Kidney (tissue), 14 donors: ENCODE results near the gene ANXA10. TPM values are rescaled to one million over a fixed set of nuclear protein-coding genes. Genes with fewer than 3 reads are reported as not detected.
A peak's percentile ranks its signal among the peaks of the same experiment; 100 is the strongest.

Experiments
- DNase-seq, 5 donors: peaks; one replicate each; pipeline ENCODE4 v3.0.0-alpha.2; 2013 to 2020
- FAIRE-seq: peaks from 2 replicates; lab custom pipeline; 2012; peaks lifted over from hg19 to GRCh38; lab: Jason Lieb, UNC
- H3K27ac ChIP-seq, 2 donors: one replicate each; pipeline ENCODE4 v1.7.0; 2013; ENCODE audit warnings: low read depth in 2 of 2, low read length in 2 of 2, inconsistent platforms in 1 of 2
- H3K27me3 ChIP-seq: one replicate; pipeline ENCODE4 v1.7.1; 2013; ENCODE audit warnings: low read length, inconsistent platforms; ENCODE audit not compliant: control insufficient read depth, insufficient read depth
- H3K36me3 ChIP-seq, 3 donors: one replicate each; pipeline versions ENCODE4 v1.7.0 to v1.7.1; 2013; ENCODE audit warnings: low read length in 3 of 3, control low read depth in 1 of 3, inconsistent platforms in 1 of 3; ENCODE audit not compliant: insufficient read depth in 3 of 3, control insufficient read depth in 2 of 3
- H3K4me1 ChIP-seq, 3 donors: one replicate each; pipeline versions ENCODE4 v1.7.0 to v1.7.1; 2013; ENCODE audit warnings: low read length in 3 of 3, inconsistent platforms in 1 of 3, low read depth in 1 of 3; ENCODE audit not compliant: control insufficient read depth in 2 of 3, insufficient read depth in 2 of 3
- H3K4me3 ChIP-seq, 3 donors: one replicate each; pipeline versions ENCODE4 v1.7.0 to v1.8.1; 2013; ENCODE audit warnings: low read length in 3 of 3, control low read depth in 1 of 3, inconsistent platforms in 1 of 3
- H3K9ac ChIP-seq, 3 donors: one replicate each; pipeline versions ENCODE4 v1.7.0 to v1.7.1; 2013; ENCODE audit warnings: low read length in 3 of 3, control low read depth in 1 of 3, inconsistent platforms in 1 of 3
- H3K9me3 ChIP-seq, 3 donors: one replicate each; pipeline versions ENCODE4 v1.7.0 to v1.7.1; 2013; ENCODE audit warnings: low read length in 3 of 3, control low read depth in 1 of 3, inconsistent platforms in 1 of 3; ENCODE audit not compliant: control insufficient read depth in 2 of 3, insufficient read depth in 1 of 3
- intact Hi-C: fragments of 100-400 bp; cut with DNase I; formaldehyde crosslinking; loops from one replicate; pipeline ENCODE4 v1.11.1; 2022
- polyA plus RNA-seq: library from polyadenylated mRNA; stranded (reverse); fragments of 350-450 nt; fragmentation: Illumina TruSeq; extraction: RNeasy Lipid Tissue Mini Kit (QIAGEN cat#74804); gene quantifications from one replicate; pipeline ENCODE4 v1.2.3, GENCODE V29; 2014; ENCODE audit warnings: low read depth, low replicate concordance; ENCODE audit not compliant: insufficient read depth
- total RNA-seq: library from RNA; stranded (reverse); fragmentation: NEBNext Ultra II Directional; extraction: Animal tissue kit (Norgen Biotek cat#: 25700); gene quantifications from one replicate; pipeline ENCODE4 v1.2.1, GENCODE V29; 2021
- TF ChIP-seq, protein P1 (sequence below): IDR thresholded peaks from 3 replicates; pipeline ENCODE4 v1.5.1; 2012; ENCODE audit warnings: mild to moderate bottlenecking, moderate library complexity, borderline replicate concordance; ENCODE audit not compliant: insufficient read depth; ENCODE audit errors: extremely low read depth
- donor health status: control.
- donor health status: control.
- donor health status: control.
- donor health status: control.
- donor health status: control.
- donor health status: DM: yes; HTN: yes; CAD: no.
- donor health status: Normal renal cell carcinoma (clear cell type).

ANXA10 gene
- total and polyA plus RNA-seq, 2 donors from 2014 or later: not detected

DNA sequence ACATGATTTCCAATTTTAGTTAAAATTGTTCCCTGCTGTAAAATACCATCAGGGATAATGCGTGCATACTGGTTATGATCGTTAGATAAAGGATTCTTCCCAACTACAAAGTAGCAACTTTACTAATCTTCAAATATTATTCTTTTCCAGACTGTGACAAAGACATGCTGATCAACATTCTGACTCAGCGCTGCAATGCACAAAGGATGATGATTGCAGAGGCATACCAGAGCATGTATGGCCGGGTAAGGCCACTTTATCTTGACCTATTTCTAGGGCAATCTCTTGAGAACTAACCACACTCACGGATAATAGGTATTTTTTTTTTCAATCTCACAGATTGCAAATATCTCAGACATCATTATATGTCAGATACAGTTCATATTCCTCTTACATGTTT is 47.0 kb downstream of the ANXA10 start:
- TF ChIP-seq, protein P1, sequence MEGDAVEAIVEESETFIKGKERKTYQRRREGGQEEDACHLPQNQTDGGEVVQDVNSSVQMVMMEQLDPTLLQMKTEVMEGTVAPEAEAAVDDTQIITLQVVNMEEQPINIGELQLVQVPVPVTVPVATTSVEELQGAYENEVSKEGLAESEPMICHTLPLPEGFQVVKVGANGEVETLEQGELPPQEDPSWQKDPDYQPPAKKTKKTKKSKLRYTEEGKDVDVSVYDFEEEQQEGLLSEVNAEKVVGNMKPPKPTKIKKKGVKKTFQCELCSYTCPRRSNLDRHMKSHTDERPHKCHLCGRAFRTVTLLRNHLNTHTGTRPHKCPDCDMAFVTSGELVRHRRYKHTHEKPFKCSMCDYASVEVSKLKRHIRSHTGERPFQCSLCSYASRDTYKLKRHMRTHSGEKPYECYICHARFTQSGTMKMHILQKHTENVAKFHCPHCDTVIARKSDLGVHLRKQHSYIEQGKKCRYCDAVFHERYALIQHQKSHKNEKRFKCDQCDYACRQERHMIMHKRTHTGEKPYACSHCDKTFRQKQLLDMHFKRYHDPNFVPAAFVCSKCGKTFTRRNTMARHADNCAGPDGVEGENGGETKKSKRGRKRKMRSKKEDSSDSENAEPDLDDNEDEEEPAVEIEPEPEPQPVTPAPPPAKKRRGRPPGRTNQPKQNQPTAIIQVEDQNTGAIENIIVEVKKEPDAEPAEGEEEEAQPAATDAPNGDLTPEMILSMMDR: no peak
- no peak for FAIRE-seq
- Histone ChIP-seq H3K9ac (no peak overlapping the region), H3K4me3 (no peak overlapping the region), H3K36me3 (no peaks in the 10 kb centered on the region), H3K9me3 (peaks cover 0 to 7% (median 0%) of the 10 kb centered on the region in 3 donors), H3K27me3 (no peaks in the 10 kb centered on the region), H3K27ac (no peak overlapping the region), H3K4me1 (peaks cover 0 to 6% (median 0%) of the 10 kb centered on the region in 3 donors)
- no peak for DNase-seq
- intact Hi-C loops: no loop called here

DNA sequence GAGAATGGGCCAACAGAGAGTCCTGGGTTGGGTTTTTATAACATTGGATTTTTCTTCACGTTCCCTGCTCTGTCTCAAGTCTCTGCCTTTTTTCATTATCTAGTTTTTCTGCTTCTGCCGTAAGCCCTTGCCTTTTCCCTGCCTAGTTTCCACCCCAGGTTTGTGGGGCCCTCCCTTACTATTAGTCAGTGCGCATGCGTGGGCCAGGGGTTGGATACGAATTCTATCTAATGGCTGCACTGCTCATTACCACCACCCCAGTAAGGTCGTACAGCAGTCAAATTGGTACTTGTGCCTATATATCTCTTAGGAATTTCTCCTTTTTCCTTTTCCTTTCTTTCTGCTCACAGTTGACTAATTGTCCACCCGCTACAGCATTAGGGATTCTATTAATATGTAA is 49.4 kb downstream of the ANXA10 start:
- Histone ChIP-seq H3K27me3 (no peaks in the 10 kb centered on the region), H3K27ac (no peak overlapping the region), H3K4me3 (no peak overlapping the region), H3K9ac (no peak overlapping the region), H3K4me1 (peaks cover 0 to 2% (median 0%) of the 10 kb centered on the region in 3 donors), H3K36me3 (no peaks in the 10 kb centered on the region), H3K9me3 (peaks cover 0 to under 1% (median 0%) of the 10 kb centered on the region in 3 donors)
- intact Hi-C loops: no loop called here
- TF ChIP-seq, protein P1: no peak
- DNase-seq (no peak), FAIRE-seq (no peak)

DNA sequence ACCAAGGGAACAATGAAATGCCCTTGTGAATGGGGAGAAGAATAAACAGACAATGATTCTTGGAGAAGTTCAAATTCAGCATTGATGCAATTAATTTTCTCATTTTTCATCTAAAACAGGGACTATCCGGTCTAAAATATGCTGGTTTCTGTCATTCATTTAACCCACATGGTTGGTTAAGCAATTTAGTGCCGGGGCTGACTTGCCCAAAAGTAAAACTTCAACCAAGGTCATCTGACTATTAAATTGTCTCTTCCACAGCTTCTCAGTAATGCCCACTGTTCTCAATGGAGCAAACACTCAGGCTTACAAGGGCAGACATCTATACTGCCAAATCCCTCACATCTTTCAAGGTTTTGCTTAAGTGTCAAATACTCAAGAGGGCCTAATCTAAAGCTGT is 51.3 kb downstream of the ANXA10 start:
- TF ChIP-seq, protein P1: no peak

More for the DNA sequence above, 51.3 kb downstream of the ANXA10 start:
- Histone ChIP-seq H3K9ac (no peak overlapping the region), H3K4me1 (peaks cover 0 to 2% (median 0%) of the 10 kb centered on the region in 3 donors), H3K9me3 (no peaks in the 10 kb centered on the region), H3K27me3 (no peaks in the 10 kb centered on the region), H3K36me3 (no peaks in the 10 kb centered on the region), H3K4me3 (no peak overlapping the region), H3K27ac (no peak overlapping the region)
- peak in 1 of 5 donors; percentile 9 for DNase-seq
- no peak for FAIRE-seq
- intact Hi-C loops: no loop called here
